ENCODE measurements around the gene OAS2. TPM values are rescaled to one million over a fixed set of nuclear protein-coding genes. Genes with fewer than 3 reads are reported as not detected.
A peak's percentile ranks its signal among the peaks of the same experiment; 100 is the strongest.

Gene OAS2
- total RNA-seq, 1 donor from 2014 or later: 0.41 TPM

GRCh38 chr12:113051759-113052158, 73.4 kb downstream of the OAS2 start:
- H3K27me3 Mint-ChIP-seq (ENCODE audit: unreplicated experiment): peaks cover 7% of the 10 kb centered on the region
- H3K36me3 Mint-ChIP-seq (ENCODE audit: low read depth, unreplicated experiment): peaks cover 3% of the 10 kb centered on the region
- no peak for DNase-seq (ENCODE audit: low spot score)
- no peak overlapping the region for H3K4me3 Mint-ChIP-seq (ENCODE audit: unreplicated experiment)
- H3K9me3 Mint-ChIP-seq (ENCODE audit: unreplicated experiment): no peaks in the 10 kb centered on the region
- H3K4me1 Mint-ChIP-seq (ENCODE audit: unreplicated experiment): peaks cover 14% of the 10 kb centered on the region
- TF ChIP-seq, protein P1, sequence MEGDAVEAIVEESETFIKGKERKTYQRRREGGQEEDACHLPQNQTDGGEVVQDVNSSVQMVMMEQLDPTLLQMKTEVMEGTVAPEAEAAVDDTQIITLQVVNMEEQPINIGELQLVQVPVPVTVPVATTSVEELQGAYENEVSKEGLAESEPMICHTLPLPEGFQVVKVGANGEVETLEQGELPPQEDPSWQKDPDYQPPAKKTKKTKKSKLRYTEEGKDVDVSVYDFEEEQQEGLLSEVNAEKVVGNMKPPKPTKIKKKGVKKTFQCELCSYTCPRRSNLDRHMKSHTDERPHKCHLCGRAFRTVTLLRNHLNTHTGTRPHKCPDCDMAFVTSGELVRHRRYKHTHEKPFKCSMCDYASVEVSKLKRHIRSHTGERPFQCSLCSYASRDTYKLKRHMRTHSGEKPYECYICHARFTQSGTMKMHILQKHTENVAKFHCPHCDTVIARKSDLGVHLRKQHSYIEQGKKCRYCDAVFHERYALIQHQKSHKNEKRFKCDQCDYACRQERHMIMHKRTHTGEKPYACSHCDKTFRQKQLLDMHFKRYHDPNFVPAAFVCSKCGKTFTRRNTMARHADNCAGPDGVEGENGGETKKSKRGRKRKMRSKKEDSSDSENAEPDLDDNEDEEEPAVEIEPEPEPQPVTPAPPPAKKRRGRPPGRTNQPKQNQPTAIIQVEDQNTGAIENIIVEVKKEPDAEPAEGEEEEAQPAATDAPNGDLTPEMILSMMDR (IDR thresholded peaks at IDR 0.05; ENCODE audit: unreplicated experiment): no peak
- H3K27ac Mint-ChIP-seq (ENCODE audit: unreplicated experiment): no peak overlapping the region

GRCh38 chr12:113052326-113052725, 74.0 kb downstream of the OAS2 start:
- H3K36me3 Mint-ChIP-seq (ENCODE audit: low read depth, unreplicated experiment): peaks cover 3% of the 10 kb centered on the region
- no peak overlapping the region for H3K4me3 Mint-ChIP-seq (ENCODE audit: unreplicated experiment)
- no peak overlapping the region for H3K27ac Mint-ChIP-seq (ENCODE audit: unreplicated experiment)
- peaks cover 7% of the 10 kb centered on the region for H3K27me3 Mint-ChIP-seq (ENCODE audit: unreplicated experiment)
- TF ChIP-seq, protein P1 (IDR thresholded peaks at IDR 0.05; ENCODE audit: unreplicated experiment): no peak
- no peaks in the 10 kb centered on the region for H3K9me3 Mint-ChIP-seq (ENCODE audit: unreplicated experiment)
- peaks cover 14% of the 10 kb centered on the region for H3K4me1 Mint-ChIP-seq (ENCODE audit: unreplicated experiment)
- no peak for DNase-seq (ENCODE audit: low spot score)

- TF ChIP-seq, protein P1 (IDR thresholded peaks at IDR 0.05; ENCODE audit: unreplicated experiment): no peak
- Mint-ChIP-seq H3K4me1 (ENCODE audit: unreplicated experiment) (peaks cover 13% of the 10 kb centered on the region), H3K27me3 (ENCODE audit: unreplicated experiment) (peaks cover 7% of the 10 kb centered on the region)
These were observed 76.7 kb downstream of the OAS2 start for GRCh38 chr12:113054948-113055486.

GRCh38 chr12:113055594-113056380, 77.5 kb downstream of the OAS2 start:
- Mint-ChIP-seq H3K9me3 (ENCODE audit: unreplicated experiment) (no peaks in the 10 kb centered on the region), H3K27ac (ENCODE audit: unreplicated experiment) (peak overlapping the region; percentile 24), H3K4me1 (ENCODE audit: unreplicated experiment) (peaks cover 13% of the 10 kb centered on the region), H3K36me3 (ENCODE audit: low read depth, unreplicated experiment) (peaks cover 3% of the 10 kb centered on the region), H3K4me3 (ENCODE audit: unreplicated experiment) (peak overlapping the region; percentile 85), H3K27me3 (ENCODE audit: unreplicated experiment) (peaks cover 7% of the 10 kb centered on the region)
- TF ChIP-seq, protein P1 (IDR thresholded peaks at IDR 0.05; ENCODE audit: unreplicated experiment): no peak
- no peak for DNase-seq (ENCODE audit: low spot score)

More at GRCh38 chr12:113054948-113055486, 76.7 kb downstream of the OAS2 start:
- no peak for DNase-seq (ENCODE audit: low spot score)
- H3K4me3 Mint-ChIP-seq (ENCODE audit: unreplicated experiment): peak overlapping the region; percentile 47
- no peak overlapping the region for H3K27ac Mint-ChIP-seq (ENCODE audit: unreplicated experiment)
- H3K9me3 Mint-ChIP-seq (ENCODE audit: unreplicated experiment): no peaks in the 10 kb centered on the region
- H3K36me3 Mint-ChIP-seq (ENCODE audit: low read depth, unreplicated experiment): peaks cover 3% of the 10 kb centered on the region

GRCh38 chr12:113056381-113056630, 78.0 kb downstream of the OAS2 start:
- H3K4me1 Mint-ChIP-seq (ENCODE audit: unreplicated experiment): peaks cover 13% of the 10 kb centered on the region
- TF ChIP-seq, protein P1 (IDR thresholded peaks at IDR 0.05; ENCODE audit: unreplicated experiment): no peak
- H3K4me3 Mint-ChIP-seq (ENCODE audit: unreplicated experiment): peak overlapping the region; percentile 85
- H3K9me3 Mint-ChIP-seq (ENCODE audit: unreplicated experiment): no peaks in the 10 kb centered on the region
- no peak for DNase-seq (ENCODE audit: low spot score)
- H3K27ac Mint-ChIP-seq (ENCODE audit: unreplicated experiment): peak overlapping the region; percentile 24
- peaks cover 3% of the 10 kb centered on the region for H3K36me3 Mint-ChIP-seq (ENCODE audit: low read depth, unreplicated experiment)
- H3K27me3 Mint-ChIP-seq (ENCODE audit: unreplicated experiment): peaks cover 7% of the 10 kb centered on the region

Measured in endothelial cell (in vitro differentiated cells).